ENCODE measurements around the gene PLA1A. TPM values are rescaled to one million over a fixed set of nuclear protein-coding genes. Genes with fewer than 3 reads are reported as not detected.
A peak's percentile ranks its signal among the peaks of the same experiment; 100 is the strongest.

PLA1A gene
- total RNA-seq, 1 donor from 2014 or later: 15.0 TPM

- Histone ChIP-seq H3K27ac (no peak overlapping the region), H3K4me1 (no peaks in the 10 kb centered on the region), H3K9me3 (no peaks in the 10 kb centered on the region), H3K4me3 (no peak overlapping the region), H3K36me3 (no peaks in the 10 kb centered on the region), H3K27me3 (no peaks in the 10 kb centered on the region)
- DNase-seq (ENCODE audit: low spot score in 2 of 2): no peak
- no peak for TF ChIP-seq CTCF (IDR thresholded peaks at IDR 0.05)
- intact Hi-C loops (cut with DNase I): no loop called here
Measured at GRCh38 chr3:119613201-119613600, 15.5 kb downstream of the PLA1A start.

GRCh38 chr3:119613872-119614271 lies 16.2 kb downstream of the PLA1A start:
- H3K4me3 ChIP-seq: no peak overlapping the region
- no peaks in the 10 kb centered on the region for H3K9me3 ChIP-seq
- DNase-seq (ENCODE audit: low spot score in 2 of 2): no peak
- no peak for TF ChIP-seq CTCF (IDR thresholded peaks at IDR 0.05)
- no peaks in the 10 kb centered on the region for H3K4me1 ChIP-seq
- H3K27me3 ChIP-seq: no peaks in the 10 kb centered on the region
- no peak overlapping the region for H3K27ac ChIP-seq
- H3K36me3 ChIP-seq: no peaks in the 10 kb centered on the region
- intact Hi-C loops (cut with DNase I): no loop called here

GRCh38 chr3:119616056-119616455 lies 18.4 kb downstream of the PLA1A start:
- Histone ChIP-seq H3K4me1 (no peaks in the 10 kb centered on the region), H3K9me3 (no peaks in the 10 kb centered on the region), H3K36me3 (no peaks in the 10 kb centered on the region), H3K4me3 (no peak overlapping the region), H3K27me3 (no peaks in the 10 kb centered on the region), H3K27ac (no peak overlapping the region)
- TF ChIP-seq CTCF (IDR thresholded peaks at IDR 0.05): no peak
- intact Hi-C loops (cut with DNase I): no loop called here
- peak in 1 of 2 donors; percentile 37 for DNase-seq (ENCODE audit: low spot score in 2 of 2)

- Histone ChIP-seq H3K4me3 (no peak overlapping the region), H3K36me3 (no peaks in the 10 kb centered on the region), H3K27me3 (no peaks in the 10 kb centered on the region), H3K4me1 (no peaks in the 10 kb centered on the region), H3K27ac (no peak overlapping the region), H3K9me3 (no peaks in the 10 kb centered on the region)
- no peak for TF ChIP-seq CTCF (IDR thresholded peaks at IDR 0.05)
- DNase-seq (ENCODE audit: low spot score in 2 of 2): no peak
- intact Hi-C loops (cut with DNase I): no loop called here
Measured at GRCh38 chr3:119619094-119619493, 21.4 kb downstream of the PLA1A start.

GRCh38 chr3:119620899-119621298 lies 23.2 kb downstream of the PLA1A start:
- Histone ChIP-seq H3K27me3 (no peaks in the 10 kb centered on the region), H3K4me1 (no peaks in the 10 kb centered on the region), H3K27ac (no peak overlapping the region), H3K4me3 (no peak overlapping the region), H3K36me3 (no peaks in the 10 kb centered on the region), H3K9me3 (no peaks in the 10 kb centered on the region)
- peak in 1 of 2 donors; percentile 43 for DNase-seq (ENCODE audit: low spot score in 2 of 2)
- intact Hi-C loops (cut with DNase I): no loop called here
- no peak for TF ChIP-seq CTCF (IDR thresholded peaks at IDR 0.05)

All from ascending aorta (tissue), 2 donors.